Left forelimb (tissue), 1 donor: ENCODE data around the gene LTBP4.

Source experiments
- DNase-seq: peaks from one replicate; pipeline ENCODE4 v3.0.0-alpha.2; 2018; ENCODE audit warnings: low spot score

The LTBP4 gene

GRCh38 chr19:40597329-40597838, 3.8 kb upstream of the LTBP4 start:
- DNase-seq: no peak

GRCh38 chr19:40598121-40598917, 2.9 kb upstream of the LTBP4 start:
- DNase-seq: peak; percentile 93

DNA sequence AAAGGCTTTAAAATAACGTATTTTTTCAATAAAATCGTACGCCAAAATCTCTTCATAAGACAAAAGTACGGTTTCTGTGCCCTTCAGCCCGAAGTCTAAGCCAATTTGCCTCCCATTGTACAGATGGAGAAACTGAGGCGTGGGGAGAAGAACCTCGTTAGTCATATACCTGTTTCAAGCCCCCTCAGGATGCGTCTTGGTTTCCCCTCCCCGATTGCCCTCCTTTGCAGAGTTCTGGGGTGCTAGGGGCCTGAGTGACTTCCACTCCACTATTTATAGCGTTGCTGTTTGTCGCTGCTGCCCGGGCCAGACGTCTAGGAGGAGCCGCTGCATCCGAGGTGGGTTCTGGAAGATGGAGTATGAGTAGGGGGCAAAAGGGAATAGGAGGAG, 2.3 kb upstream of the LTBP4 start:
- DNase-seq: no peak

- DNase-seq: no peak
These were observed 1.8 kb upstream of the LTBP4 start for GRCh38 chr19:40599331-40599901.

DNA sequence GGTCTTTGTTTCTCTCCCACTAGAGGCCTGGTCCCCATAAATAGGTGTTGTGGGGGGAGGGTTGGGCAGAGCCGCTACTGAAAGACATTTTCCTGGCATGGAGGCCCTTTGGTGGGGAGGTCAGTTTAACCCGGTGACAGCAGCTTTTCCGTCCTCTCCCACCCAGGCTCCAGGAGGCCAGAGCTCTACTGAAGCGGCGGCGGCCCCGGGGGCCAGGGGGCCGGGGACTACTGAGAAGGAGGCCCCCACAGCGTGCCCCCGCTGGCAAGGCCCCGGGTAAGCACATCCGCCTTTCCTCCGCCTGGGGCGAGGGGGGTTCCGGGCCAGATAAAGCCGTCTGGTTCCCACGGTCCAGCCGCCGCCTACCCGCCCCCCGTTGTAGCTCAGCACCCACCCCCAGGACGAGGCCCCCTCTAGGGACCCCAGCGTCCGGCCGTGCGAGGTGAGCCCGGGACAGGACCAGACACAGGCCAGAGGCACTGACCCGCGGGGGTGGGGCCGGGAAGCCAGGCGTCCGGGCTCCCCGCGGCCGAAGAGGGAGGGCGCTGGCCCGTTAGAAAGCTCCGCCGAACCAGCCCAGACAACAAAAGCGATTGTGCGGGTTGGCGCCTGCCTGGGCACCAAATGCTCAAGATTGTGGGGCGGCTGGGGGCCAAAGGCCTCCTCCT, 1.1 kb upstream of the LTBP4 start:
- no peak for DNase-seq

- DNase-seq: peak; percentile 78
These were observed 517 bp upstream of the LTBP4 start for GRCh38 chr19:40600570-40601133.

GRCh38 chr19:40603071-40603388, 1.9 kb downstream of the LTBP4 start:
- DNase-seq: no peak

- peak; percentile 98 for DNase-seq
These were observed 2.4 kb downstream of the LTBP4 start for GRCh38 chr19:40603389-40604170.

DNA sequence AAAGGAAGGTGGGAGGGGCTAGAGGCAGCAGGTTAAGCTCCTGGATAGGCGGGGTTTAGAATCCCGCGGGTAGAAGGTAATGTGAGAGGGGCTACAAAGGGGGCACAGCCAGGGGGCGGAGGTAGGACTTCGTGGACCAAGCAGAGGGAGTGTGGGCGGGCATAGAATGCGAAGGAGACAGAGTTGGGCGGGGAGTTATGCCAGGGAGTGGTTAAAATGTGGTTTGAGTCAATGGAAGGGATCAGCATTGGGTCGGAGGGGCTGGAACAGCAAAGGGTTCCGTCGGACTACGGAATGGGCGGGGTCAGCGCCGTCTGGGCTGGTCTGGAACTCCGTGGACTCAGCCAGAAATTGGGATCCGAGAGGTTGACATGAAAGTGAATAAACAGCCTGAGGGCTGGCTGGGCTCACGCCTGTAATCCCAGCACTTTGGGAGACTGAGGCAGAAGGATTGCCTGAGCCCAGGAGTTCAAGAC, 3.0 kb downstream of the LTBP4 start:
- DNase-seq: no peak

GRCh38 chr19:40604647-40605215, 3.6 kb downstream of the LTBP4 start:
- DNase-seq: no peak

GRCh38 chr19:40605216-40605971, 4.2 kb downstream of the LTBP4 start:
- DNase-seq: no peak

- no peak for DNase-seq
These were observed 6.4 kb downstream of the LTBP4 start for GRCh38 chr19:40607311-40608239.

DNA sequence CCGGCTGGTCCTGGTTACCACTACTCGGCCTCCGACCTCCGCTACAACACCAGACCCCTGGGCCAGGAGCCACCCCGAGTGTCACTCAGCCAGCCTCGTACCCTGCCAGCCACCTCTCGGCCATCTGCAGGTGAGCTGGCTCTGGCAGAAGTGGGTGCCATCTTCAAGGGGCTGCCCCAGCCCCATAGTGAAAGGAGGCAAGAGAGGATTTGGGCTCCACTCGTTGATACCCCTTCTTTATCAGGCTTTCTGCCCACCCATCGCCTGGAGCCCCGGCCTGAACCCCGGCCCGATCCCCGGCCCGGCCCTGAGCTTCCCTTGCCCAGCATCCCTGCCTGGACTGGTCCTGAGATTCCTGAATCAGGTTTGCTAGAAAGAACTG, 7.1 kb downstream of the LTBP4 start:
- no peak for DNase-seq

DNA sequence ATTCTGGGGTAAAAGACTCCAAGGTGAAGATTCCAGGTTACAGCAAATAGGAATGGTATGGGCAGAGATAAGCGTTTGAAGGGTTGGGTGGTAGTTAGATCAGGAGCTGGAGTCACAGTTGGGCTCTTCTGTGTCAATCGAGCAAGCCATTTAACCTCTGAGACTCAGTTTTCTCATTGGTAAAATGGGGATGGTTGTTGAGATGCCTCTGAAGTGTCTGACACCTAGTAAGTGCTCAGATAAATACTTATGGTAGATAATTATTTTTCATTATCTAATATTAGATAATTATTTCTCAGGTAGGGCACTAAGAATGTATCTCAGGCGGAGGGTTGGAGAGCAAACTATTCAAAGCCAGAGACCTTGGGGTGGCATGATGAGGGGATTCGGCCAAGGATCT, 7.8 kb downstream of the LTBP4 start:
- no peak for DNase-seq

DNA sequence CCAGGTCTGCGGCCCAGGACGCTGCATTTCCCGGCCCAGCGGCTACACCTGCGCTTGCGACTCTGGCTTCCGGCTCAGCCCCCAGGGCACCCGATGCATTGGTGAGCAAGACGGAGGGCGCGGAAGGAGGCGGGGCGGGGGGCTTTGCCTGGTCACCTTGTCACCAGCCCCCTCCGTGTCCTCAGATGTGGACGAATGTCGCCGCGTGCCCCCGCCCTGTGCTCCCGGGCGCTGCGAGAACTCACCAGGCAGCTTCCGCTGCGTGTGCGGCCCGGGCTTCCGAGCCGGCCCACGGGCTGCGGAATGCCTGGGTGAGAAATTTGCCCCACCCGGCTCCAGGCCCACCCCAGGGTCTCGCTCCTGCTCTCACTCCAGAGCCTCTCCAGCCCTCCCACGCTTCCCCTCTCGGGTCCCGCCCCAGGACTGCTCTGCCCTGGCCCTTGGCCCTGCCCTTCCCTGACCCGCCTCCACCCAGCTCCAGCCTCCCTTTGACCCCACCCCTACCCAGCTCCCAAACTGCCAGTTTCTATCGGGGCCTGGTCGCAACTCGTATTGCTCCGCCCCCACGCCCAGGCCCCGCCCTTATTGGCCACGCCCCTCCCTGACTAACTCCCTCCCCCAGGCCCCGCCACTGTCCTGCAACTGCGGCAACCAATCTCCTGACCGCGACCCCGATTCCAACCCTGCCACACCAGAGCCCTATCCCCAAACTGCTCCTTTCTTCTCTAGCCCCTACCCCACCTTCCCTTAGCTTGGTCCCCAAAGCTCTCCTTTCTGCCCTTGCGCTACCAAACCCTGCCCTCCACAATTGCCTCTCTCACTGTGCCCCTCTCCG, 8.6 kb downstream of the LTBP4 start:
- peak; percentile 83 for DNase-seq

DNA sequence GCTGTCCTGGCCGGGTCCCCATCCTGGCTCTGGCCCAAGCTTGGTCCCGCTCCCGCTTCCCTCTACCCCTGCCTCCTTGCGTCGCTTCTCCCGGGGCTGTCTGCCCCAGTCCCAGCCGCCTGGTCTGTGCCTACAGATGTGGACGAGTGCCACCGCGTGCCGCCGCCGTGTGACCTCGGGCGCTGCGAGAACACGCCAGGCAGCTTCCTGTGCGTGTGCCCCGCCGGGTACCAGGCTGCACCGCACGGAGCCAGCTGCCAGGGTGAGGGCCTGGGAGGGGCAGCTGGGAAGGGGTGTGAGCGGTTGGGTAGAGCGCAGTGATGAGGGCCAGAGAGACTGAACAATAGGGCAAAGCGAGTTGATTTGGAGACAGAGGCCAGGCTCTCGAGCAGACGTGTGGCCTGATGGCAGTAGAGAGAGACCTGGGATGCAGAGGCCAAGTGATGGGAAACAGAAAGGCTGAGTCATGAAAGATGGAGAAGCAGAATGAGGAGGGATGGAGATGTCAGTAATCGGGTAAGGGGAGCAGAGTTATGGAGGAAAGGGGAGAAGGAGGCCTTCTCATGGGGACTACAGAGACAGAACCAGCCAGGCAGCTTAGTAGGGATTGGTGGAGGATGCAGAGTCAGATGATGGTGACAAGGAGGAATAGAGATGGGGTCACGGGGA, 9.4 kb downstream of the LTBP4 start:
- DNase-seq: no peak

GRCh38 chr19:40611096-40611495, 9.9 kb downstream of the LTBP4 start:
- DNase-seq: no peak
